ENCODE measurements around the gene U2AF2.

DNA sequence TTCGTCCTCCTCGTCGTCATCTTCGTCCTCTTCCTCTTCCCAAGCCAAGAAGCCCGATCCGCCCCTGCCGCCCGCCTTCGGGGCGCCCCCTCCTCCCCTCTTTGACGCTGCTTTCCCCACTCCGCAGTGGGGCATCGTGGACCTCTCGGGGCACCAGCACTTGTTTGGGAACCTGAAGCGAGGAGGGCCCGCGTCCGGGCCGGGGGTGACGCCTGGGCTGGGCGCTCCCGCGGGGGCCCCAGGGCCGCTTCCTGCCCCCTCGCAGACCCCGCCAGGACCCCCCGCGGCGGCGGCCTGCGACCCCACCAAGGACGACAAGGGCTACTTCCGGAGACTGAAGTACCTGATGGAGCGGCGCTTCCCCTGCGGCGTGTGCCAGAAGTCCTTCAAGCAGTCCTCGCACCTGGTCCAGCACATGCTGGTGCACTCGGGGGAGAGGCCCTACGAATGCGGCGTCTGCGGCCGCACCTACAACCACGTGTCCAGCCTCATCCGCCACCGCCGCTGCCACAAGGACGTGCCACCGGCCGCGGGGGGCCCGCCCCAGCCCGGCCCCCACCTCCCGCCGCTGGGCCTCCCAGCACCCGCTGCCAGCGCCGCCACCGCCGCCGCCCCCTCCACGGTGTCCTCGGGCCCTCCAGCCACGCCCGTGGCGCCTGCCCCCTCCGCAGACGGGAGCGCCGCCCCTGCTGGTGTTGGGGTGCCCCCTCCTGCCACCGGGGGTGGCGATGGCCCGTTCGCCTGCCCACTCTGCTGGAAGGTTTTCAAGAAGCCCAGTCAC, 40.7 kb upstream of the U2AF2 start:
- TF ChIP-seq KDM1A (IDR thresholded peaks at IDR 0.05; ENCODE audit: low read depth) (no peak), POLR2A (IDR thresholded peaks at IDR 0.05; ENCODE audit: low read length) (no peak), RFX5 (IDR thresholded peaks at IDR 0.05) (no peak), EP300 (IDR thresholded peaks at IDR 0.05) (no peak)
- TF ChIP-seq, protein P1, sequence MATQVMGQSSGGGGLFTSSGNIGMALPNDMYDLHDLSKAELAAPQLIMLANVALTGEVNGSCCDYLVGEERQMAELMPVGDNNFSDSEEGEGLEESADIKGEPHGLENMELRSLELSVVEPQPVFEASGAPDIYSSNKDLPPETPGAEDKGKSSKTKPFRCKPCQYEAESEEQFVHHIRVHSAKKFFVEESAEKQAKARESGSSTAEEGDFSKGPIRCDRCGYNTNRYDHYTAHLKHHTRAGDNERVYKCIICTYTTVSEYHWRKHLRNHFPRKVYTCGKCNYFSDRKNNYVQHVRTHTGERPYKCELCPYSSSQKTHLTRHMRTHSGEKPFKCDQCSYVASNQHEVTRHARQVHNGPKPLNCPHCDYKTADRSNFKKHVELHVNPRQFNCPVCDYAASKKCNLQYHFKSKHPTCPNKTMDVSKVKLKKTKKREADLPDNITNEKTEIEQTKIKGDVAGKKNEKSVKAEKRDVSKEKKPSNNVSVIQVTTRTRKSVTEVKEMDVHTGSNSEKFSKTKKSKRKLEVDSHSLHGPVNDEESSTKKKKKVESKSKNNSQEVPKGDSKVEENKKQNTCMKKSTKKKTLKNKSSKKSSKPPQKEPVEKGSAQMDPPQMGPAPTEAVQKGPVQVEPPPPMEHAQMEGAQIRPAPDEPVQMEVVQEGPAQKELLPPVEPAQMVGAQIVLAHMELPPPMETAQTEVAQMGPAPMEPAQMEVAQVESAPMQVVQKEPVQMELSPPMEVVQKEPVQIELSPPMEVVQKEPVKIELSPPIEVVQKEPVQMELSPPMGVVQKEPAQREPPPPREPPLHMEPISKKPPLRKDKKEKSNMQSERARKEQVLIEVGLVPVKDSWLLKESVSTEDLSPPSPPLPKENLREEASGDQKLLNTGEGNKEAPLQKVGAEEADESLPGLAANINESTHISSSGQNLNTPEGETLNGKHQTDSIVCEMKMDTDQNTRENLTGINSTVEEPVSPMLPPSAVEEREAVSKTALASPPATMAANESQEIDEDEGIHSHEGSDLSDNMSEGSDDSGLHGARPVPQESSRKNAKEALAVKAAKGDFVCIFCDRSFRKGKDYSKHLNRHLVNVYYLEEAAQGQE (IDR thresholded peaks at IDR 0.05): no peak
- TF ChIP-seq, protein P2, sequence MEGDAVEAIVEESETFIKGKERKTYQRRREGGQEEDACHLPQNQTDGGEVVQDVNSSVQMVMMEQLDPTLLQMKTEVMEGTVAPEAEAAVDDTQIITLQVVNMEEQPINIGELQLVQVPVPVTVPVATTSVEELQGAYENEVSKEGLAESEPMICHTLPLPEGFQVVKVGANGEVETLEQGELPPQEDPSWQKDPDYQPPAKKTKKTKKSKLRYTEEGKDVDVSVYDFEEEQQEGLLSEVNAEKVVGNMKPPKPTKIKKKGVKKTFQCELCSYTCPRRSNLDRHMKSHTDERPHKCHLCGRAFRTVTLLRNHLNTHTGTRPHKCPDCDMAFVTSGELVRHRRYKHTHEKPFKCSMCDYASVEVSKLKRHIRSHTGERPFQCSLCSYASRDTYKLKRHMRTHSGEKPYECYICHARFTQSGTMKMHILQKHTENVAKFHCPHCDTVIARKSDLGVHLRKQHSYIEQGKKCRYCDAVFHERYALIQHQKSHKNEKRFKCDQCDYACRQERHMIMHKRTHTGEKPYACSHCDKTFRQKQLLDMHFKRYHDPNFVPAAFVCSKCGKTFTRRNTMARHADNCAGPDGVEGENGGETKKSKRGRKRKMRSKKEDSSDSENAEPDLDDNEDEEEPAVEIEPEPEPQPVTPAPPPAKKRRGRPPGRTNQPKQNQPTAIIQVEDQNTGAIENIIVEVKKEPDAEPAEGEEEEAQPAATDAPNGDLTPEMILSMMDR (IDR thresholded peaks at IDR 0.05): no peak
- TF ChIP-seq, protein P3, sequence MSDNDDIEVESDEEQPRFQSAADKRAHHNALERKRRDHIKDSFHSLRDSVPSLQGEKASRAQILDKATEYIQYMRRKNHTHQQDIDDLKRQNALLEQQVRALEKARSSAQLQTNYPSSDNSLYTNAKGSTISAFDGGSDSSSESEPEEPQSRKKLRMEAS (IDR thresholded peaks at IDR 0.05): no peak
- TF ChIP-seq, protein P4, sequence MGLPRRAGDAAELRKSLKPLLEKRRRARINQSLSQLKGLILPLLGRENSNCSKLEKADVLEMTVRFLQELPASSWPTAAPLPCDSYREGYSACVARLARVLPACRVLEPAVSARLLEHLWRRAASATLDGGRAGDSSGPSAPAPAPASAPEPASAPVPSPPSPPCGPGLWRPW (IDR thresholded peaks at IDR 0.05): no peak
